SK-N-MC (cell line): ENCODE measurements around the gene BGLAP.

ENCODE experiments used
- EZH2 ChIP-seq: fragments of 200-600 bp; sonication (generic); IDR thresholded peaks from one replicate; pipeline ENCODE4 v1.6.1; 2017; ENCODE audit warnings: antibody characterized with exemption
- POLR2AphosphoS5 ChIP-seq: IDR thresholded peaks from 2 replicates; pipeline ENCODE4 v1.6.1; 2012; ENCODE audit warnings: mild to moderate bottlenecking, low read depth, low read length, borderline replicate concordance

- no peak for TF ChIP-seq EZH2
- TF ChIP-seq POLR2AphosphoS5 = no peak
Observed at GRCh38 chr1:156228501-156228900, 13.5 kb upstream of the BGLAP start.
